HEK293 (cell line): ENCODE results near the gene ITPKB.

ENCODE experiments used
- BCL11B ChIP-seq: fragments of 450-650 bp; formaldehyde crosslinking; IDR thresholded peaks from 2 replicates; pipeline ENCODE4 v1.5.1; 2016; ENCODE audit warnings: low read depth, missing biosample characterization, missing genetic modification characterization
- FEZF1 ChIP-seq: fragments of 450-650 bp; formaldehyde crosslinking; IDR thresholded peaks from 2 replicates; pipeline ENCODE4 v1.5.1; 2016; ENCODE audit warnings: missing biosample characterization, missing genetic modification characterization
- KLF1 ChIP-seq: fragments of 450-650 bp; formaldehyde crosslinking; IDR thresholded peaks from 2 replicates; pipeline ENCODE4 v1.5.1; 2016; ENCODE audit warnings: missing biosample characterization, missing genetic modification characterization
- KLF17 ChIP-seq: fragments of 450-650 bp; formaldehyde crosslinking; IDR thresholded peaks from 2 replicates; pipeline ENCODE4 v1.5.1; 2016; ENCODE audit warnings: missing biosample characterization, missing genetic modification characterization
- MZF1 ChIP-seq: fragments of 450-650 bp; formaldehyde crosslinking; IDR thresholded peaks from 2 replicates; pipeline ENCODE4 v1.5.1; 2017; ENCODE audit warnings: missing biosample characterization, missing genetic modification characterization, borderline replicate concordance
- PBX3 ChIP-seq: sonication (generic); formaldehyde crosslinking; IDR thresholded peaks from 2 replicates; pipeline ENCODE4 v1.8.1; 2022; ENCODE audit warnings: mild to moderate bottlenecking, moderate library complexity, missing genetic modification reagents
- PRDM4 ChIP-seq: fragments of 450-650 bp; formaldehyde crosslinking; IDR thresholded peaks from 2 replicates; pipeline ENCODE4 v1.5.1; 2017; ENCODE audit warnings: missing biosample characterization, missing genetic modification characterization
- RBAK ChIP-seq: fragments of 450-650 bp; formaldehyde crosslinking; IDR thresholded peaks from 2 replicates; pipeline ENCODE4 v1.5.1; 2016; ENCODE audit warnings: missing biosample characterization, missing genetic modification characterization
- SCRT2 ChIP-seq: fragments of 450-650 bp; formaldehyde crosslinking; IDR thresholded peaks from 2 replicates; pipeline ENCODE4 v1.5.1; 2016; ENCODE audit warnings: missing biosample characterization, missing genetic modification characterization
- SETDB1 ChIP-seq: IDR thresholded peaks from one replicate; pipeline ENCODE4 v1.6.1; 2017; ENCODE audit warnings: mild to moderate bottlenecking, low read length, moderate library complexity, mixed read lengths; ENCODE audit not compliant: insufficient read length
- SP3 ChIP-seq: fragments of 450-650 bp; formaldehyde crosslinking; IDR thresholded peaks from 2 replicates; pipeline ENCODE4 v1.5.1; 2016; ENCODE audit warnings: missing biosample characterization, missing genetic modification characterization
- ZBTB11 ChIP-seq: fragments of 450-650 bp; formaldehyde crosslinking; conservative IDR thresholded peaks from 2 replicates; pipeline ENCODE4 v1.5.1; 2016; ENCODE audit warnings: low read depth, missing biosample characterization, missing genetic modification characterization
- ZNF112 ChIP-seq: fragments of 450-650 bp; formaldehyde crosslinking; IDR thresholded peaks from 2 replicates; pipeline ENCODE4 v1.5.0; 2017; ENCODE audit warnings: missing biosample characterization, missing genetic modification characterization
- ZNF157 ChIP-seq: fragments of 450-650 bp; formaldehyde crosslinking; IDR thresholded peaks from 2 replicates; pipeline ENCODE4 v1.5.1; 2016; ENCODE audit warnings: missing biosample characterization, missing genetic modification characterization
- ZNF280D ChIP-seq: fragments of 450-650 bp; formaldehyde crosslinking; IDR thresholded peaks from 2 replicates; pipeline ENCODE4 v1.5.1; 2016; ENCODE audit warnings: missing biosample characterization, missing genetic modification characterization
- ZNF394 ChIP-seq: fragments of 450-650 bp; formaldehyde crosslinking; IDR thresholded peaks from 2 replicates; pipeline ENCODE4 v1.5.1; 2016; ENCODE audit warnings: missing biosample characterization, missing genetic modification characterization, mild to moderate bottlenecking, moderate library complexity, borderline replicate concordance
- ZNF426 ChIP-seq: fragments of 450-650 bp; formaldehyde crosslinking; IDR thresholded peaks from 2 replicates; pipeline ENCODE4 v1.5.1; 2017; ENCODE audit warnings: missing biosample characterization, missing genetic modification characterization, mild to moderate bottlenecking, inconsistent platforms, moderate library complexity
- ZNF488 ChIP-seq: fragments of 450-650 bp; formaldehyde crosslinking; IDR thresholded peaks from 2 replicates; pipeline ENCODE4 v1.5.1; 2016; ENCODE audit warnings: missing biosample characterization, missing genetic modification characterization
- ZNF501 ChIP-seq: fragments of 450-650 bp; formaldehyde crosslinking; IDR thresholded peaks from 2 replicates; pipeline ENCODE4 v1.5.1; 2016; ENCODE audit warnings: missing biosample characterization, missing genetic modification characterization
- ZNF544 ChIP-seq: fragments of 450-650 bp; formaldehyde crosslinking; IDR thresholded peaks from 2 replicates; pipeline ENCODE4 v1.5.0; 2017; ENCODE audit warnings: missing biosample characterization, missing genetic modification characterization
- ZNF558 ChIP-seq: fragments of 450-650 bp; formaldehyde crosslinking; IDR thresholded peaks from 2 replicates; pipeline ENCODE4 v1.5.1; 2016; ENCODE audit warnings: missing biosample characterization, missing genetic modification characterization
- ZNF645 ChIP-seq: fragments of 450-650 bp; formaldehyde crosslinking; IDR thresholded peaks from 2 replicates; pipeline ENCODE4; 2016; ENCODE audit warnings: missing biosample characterization, missing genetic modification characterization
- ZNF677 ChIP-seq: fragments of 450-650 bp; IDR thresholded peaks from 2 replicates; pipeline ENCODE4 v1.5.0; 2018; ENCODE audit warnings: missing biosample characterization, mild to moderate bottlenecking, missing genetic modification characterization, moderate library complexity
- ZNF768 ChIP-seq: fragments of 450-650 bp; formaldehyde crosslinking; IDR thresholded peaks from 2 replicates; pipeline ENCODE4 v1.5.1; 2018; ENCODE audit warnings: missing biosample characterization, mild to moderate bottlenecking, missing genetic modification characterization
- ZNF792 ChIP-seq: fragments of 450-650 bp; formaldehyde crosslinking; IDR thresholded peaks from 2 replicates; pipeline ENCODE4 v1.5.1; 2016; ENCODE audit warnings: missing biosample characterization, missing genetic modification characterization
- ZSCAN23 ChIP-seq: fragments of 450-650 bp; formaldehyde crosslinking; IDR thresholded peaks from 2 replicates; pipeline ENCODE4 v1.5.1; 2016; ENCODE audit warnings: missing biosample characterization, missing genetic modification characterization
- ZSCAN30 ChIP-seq: fragments of 450-650 bp; IDR thresholded peaks from 2 replicates; pipeline ENCODE4 v1.5.1; 2018; ENCODE audit warnings: missing biosample characterization, mild to moderate bottlenecking, missing genetic modification characterization, moderate library complexity

The ITPKB gene

GRCh38 chr1:226738995-226739695 lies at the start of gene ITPKB (continued):
- TF ChIP-seq ZNF488 (tag by site-specific recombination) (no peak), ZNF157 (tag by site-specific recombination) (no peak), ZNF544 (tag by site-specific recombination) (no peak), BCL11B (no peak), KLF17 (tag by site-specific recombination) (no peak), ZNF280D (tag by site-specific recombination) (no peak), RBAK (tag by site-specific recombination) (no peak), ZSCAN30 (tag by site-specific recombination) (no peak), ZNF768 (tag by site-specific recombination) (no peak), SETDB1 (no peak), ZNF501 (tag by site-specific recombination) (no peak), ZNF394 (tag by site-specific recombination) (no peak), ZNF112 (tag by site-specific recombination) (no peak), ZNF426 (tag by site-specific recombination) (no peak), FEZF1 (no peak), ZNF645 (no peak), MZF1 (tag by site-specific recombination) (no peak), SP3 (no peak), ZSCAN23 (no peak), ZNF792 (tag by site-specific recombination) (no peak), ZNF677 (tag by site-specific recombination) (no peak), ZBTB11 (tag by site-specific recombination) (peak; percentile 30; the same call in 1 of the 2 replicates), ZNF558 (tag by site-specific recombination) (no peak), PRDM4 (tag by site-specific recombination) (no peak), SCRT2 (tag by site-specific recombination) (no peak), PBX3 (CRISPR knock-in tag) (no peak), KLF1 (no peak)
